ENCODE results near the gene ZNF385B. TPM values are rescaled to one million over a fixed set of nuclear protein-coding genes. Genes with fewer than 3 reads are reported as not detected.

The ZNF385B gene
- total and polyA plus RNA-seq, 9 of the 15 experiments (the other 6 are each of a cell fraction or from before 2014, with no cell fraction given): 0.50 TPM; not detected in 8

DNA sequence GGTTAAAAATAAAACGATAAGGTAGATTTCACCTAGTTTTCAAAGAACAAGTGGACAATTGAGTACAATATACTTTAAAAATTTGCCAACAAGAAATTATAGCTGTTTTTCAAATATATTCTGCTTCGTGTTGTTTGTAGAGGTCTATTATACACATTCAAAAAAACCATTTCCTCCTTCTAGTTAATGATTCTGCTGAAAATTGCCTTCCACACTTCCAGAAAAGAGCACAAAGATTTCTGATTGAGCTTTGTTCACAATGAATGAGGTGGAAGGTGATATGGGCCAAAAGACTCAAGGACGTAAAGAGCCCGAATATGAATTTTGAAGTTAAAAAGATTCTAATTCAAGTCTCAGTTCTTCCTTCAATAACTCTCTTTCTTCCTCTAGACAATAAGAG, 319.8 kb downstream of the ZNF385B start (continued):
- TF ChIP-seq, protein P1, sequence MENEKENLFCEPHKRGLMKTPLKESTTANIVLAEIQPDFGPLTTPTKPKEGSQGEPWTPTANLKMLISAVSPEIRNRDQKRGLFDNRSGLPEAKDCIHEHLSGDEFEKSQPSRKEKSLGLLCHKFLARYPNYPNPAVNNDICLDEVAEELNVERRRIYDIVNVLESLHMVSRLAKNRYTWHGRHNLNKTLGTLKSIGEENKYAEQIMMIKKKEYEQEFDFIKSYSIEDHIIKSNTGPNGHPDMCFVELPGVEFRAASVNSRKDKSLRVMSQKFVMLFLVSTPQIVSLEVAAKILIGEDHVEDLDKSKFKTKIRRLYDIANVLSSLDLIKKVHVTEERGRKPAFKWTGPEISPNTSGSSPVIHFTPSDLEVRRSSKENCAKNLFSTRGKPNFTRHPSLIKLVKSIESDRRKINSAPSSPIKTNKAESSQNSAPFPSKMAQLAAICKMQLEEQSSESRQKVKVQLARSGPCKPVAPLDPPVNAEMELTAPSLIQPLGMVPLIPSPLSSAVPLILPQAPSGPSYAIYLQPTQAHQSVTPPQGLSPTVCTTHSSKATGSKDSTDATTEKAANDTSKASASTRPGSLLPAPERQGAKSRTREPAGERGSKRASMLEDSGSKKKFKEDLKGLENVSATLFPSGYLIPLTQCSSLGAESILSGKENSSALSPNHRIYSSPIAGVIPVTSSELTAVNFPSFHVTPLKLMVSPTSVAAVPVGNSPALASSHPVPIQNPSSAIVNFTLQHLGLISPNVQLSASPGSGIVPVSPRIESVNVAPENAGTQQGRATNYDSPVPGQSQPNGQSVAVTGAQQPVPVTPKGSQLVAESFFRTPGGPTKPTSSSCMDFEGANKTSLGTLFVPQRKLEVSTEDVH (IDR thresholded peaks at IDR 0.05; ENCODE audit: low read depth, partially characterized antibody): no peak

DNA sequence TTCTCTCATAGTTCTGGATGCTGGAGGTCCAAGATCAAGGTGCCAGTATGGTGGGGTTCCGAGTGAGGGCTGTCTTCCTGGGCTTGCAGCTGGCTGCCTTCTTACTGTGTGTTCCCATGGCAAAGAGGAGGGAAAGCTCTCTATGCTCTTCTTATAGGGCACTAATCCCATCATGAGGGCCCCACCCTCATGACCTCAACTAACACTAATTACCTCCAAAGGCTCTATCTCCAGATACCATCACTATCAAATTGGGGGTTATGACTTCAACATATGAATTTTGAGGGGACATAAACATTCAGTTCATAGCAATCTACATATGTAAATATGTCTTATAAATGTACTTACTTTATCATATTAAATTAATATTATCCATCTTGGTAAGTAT, 322.3 kb downstream of the ZNF385B start:
- CTCF ChIA-PET (ENCODE audit: low intra/inter-chr PET ratio): no interaction called here
- intact Hi-C loops (cut with micrococcal nuclease): no loop called here
- in situ Hi-C loops (cut with MboI): no loop called here
- H3K27me3 ChIP-seq (ENCODE audit: control insufficient read depth in 2 of 2, insufficient read depth in 2 of 2, low read length in 2 of 2): no peaks in the 10 kb centered on the region
- TF ChIP-seq, protein P2, sequence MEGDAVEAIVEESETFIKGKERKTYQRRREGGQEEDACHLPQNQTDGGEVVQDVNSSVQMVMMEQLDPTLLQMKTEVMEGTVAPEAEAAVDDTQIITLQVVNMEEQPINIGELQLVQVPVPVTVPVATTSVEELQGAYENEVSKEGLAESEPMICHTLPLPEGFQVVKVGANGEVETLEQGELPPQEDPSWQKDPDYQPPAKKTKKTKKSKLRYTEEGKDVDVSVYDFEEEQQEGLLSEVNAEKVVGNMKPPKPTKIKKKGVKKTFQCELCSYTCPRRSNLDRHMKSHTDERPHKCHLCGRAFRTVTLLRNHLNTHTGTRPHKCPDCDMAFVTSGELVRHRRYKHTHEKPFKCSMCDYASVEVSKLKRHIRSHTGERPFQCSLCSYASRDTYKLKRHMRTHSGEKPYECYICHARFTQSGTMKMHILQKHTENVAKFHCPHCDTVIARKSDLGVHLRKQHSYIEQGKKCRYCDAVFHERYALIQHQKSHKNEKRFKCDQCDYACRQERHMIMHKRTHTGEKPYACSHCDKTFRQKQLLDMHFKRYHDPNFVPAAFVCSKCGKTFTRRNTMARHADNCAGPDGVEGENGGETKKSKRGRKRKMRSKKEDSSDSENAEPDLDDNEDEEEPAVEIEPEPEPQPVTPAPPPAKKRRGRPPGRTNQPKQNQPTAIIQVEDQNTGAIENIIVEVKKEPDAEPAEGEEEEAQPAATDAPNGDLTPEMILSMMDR (IDR thresholded peaks at IDR 0.05 in 2 of 3, conservative IDR thresholded peaks at IDR 0.05 in 1 of 3; ENCODE audit: insufficient read depth in 2 of 3, low read depth in 1 of 3, low read length in 3 of 3): no peak
- TF ChIP-seq, protein P3, sequence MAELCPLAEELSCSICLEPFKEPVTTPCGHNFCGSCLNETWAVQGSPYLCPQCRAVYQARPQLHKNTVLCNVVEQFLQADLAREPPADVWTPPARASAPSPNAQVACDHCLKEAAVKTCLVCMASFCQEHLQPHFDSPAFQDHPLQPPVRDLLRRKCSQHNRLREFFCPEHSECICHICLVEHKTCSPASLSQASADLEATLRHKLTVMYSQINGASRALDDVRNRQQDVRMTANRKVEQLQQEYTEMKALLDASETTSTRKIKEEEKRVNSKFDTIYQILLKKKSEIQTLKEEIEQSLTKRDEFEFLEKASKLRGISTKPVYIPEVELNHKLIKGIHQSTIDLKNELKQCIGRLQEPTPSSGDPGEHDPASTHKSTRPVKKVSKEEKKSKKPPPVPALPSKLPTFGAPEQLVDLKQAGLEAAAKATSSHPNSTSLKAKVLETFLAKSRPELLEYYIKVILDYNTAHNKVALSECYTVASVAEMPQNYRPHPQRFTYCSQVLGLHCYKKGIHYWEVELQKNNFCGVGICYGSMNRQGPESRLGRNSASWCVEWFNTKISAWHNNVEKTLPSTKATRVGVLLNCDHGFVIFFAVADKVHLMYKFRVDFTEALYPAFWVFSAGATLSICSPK (IDR thresholded peaks at IDR 0.05; ENCODE audit: borderline replicate concordance): no peak
- TF ChIP-seq RBM34 (IDR thresholded peaks at IDR 0.05; ENCODE audit: borderline replicate concordance, insufficient read depth, low read length): no peak
- no peak for TF ChIP-seq GATAD2B (IDR thresholded peaks at IDR 0.05; ENCODE audit: borderline replicate concordance)
- TF ChIP-seq, protein P4, sequence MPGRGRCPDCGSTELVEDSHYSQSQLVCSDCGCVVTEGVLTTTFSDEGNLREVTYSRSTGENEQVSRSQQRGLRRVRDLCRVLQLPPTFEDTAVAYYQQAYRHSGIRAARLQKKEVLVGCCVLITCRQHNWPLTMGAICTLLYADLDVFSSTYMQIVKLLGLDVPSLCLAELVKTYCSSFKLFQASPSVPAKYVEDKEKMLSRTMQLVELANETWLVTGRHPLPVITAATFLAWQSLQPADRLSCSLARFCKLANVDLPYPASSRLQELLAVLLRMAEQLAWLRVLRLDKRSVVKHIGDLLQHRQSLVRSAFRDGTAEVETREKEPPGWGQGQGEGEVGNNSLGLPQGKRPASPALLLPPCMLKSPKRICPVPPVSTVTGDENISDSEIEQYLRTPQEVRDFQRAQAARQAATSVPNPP (IDR thresholded peaks at IDR 0.05; ENCODE audit: borderline replicate concordance, insufficient read depth, insufficient read length): no peak
- no peak for TF ChIP-seq KDM1A (IDR thresholded peaks at IDR 0.05)
- no peak for TF ChIP-seq ZNF766 (CRISPR knock-in tag; conservative IDR thresholded peaks at IDR 0.05)
- TF ChIP-seq ERF (CRISPR knock-in tag; IDR thresholded peaks at IDR 0.05): no peak
- TF ChIP-seq TAF9B (IDR thresholded peaks at IDR 0.05; ENCODE audit: partially characterized antibody): no peak
- H3K9me1 ChIP-seq (ENCODE audit: control insufficient read depth, insufficient read depth, low read length): no peaks in the 10 kb centered on the region
- H3K27ac ChIP-seq (ENCODE audit: extremely low read depth, low read depth, low read length): no peak overlapping the region
- no peaks in the 10 kb centered on the region for H3K4me1 ChIP-seq (replicated peaks in 1 of 2; ENCODE audit: control insufficient read depth in 2 of 2, insufficient read depth in 2 of 2, low read length in 2 of 2)
- no peak for ATAC-seq
- no TSS peak for BruUV-seq (replicated peaks)
- H3K4me2 ChIP-seq (ENCODE audit: insufficient read depth, low read length): no peak overlapping the region
- H3K9me3 ChIP-seq (replicated peaks; ENCODE audit: control insufficient read depth, insufficient read depth, low read depth, low read length): no peaks in the 10 kb centered on the region
- 0% methylated on average over 1 of the region's 1 CpG for WGBS (ENCODE audit: insufficient coverage, low coverage, missing lambda C conversion rate)
- POLR2A ChIA-PET: no interaction called here
- no peak overlapping the region for H2AFZ ChIP-seq (ENCODE audit: low read depth, low read length)
- no peaks in the 10 kb centered on the region for H4K20me1 ChIP-seq (replicated peaks; ENCODE audit: control insufficient read depth, insufficient read depth, low read length)
- no peaks in the 10 kb centered on the region for H3K36me3 ChIP-seq (ENCODE audit: control insufficient read depth, insufficient read depth, low read length)
- H3K4me3 ChIP-seq: no peak overlapping the region
- DNase-seq (ENCODE audit: extremely low read depth in 1 of 4, low spot score in 3 of 4): no peak
- FAIRE-seq: no peak
- H3K79me2 ChIP-seq (ENCODE audit: control insufficient read depth, insufficient read depth, low read length): no peaks in the 10 kb centered on the region
- H3K9ac ChIP-seq (ENCODE audit: insufficient read depth in 1 of 2, low read depth in 2 of 2, low read length in 2 of 2): no peak overlapping the region
